GM10266 (cell line): ENCODE results near the gene IGF1R.
"Not testable (repeated sequence)": the region's sequence is repeated elsewhere in the genome, so short reads cannot be mapped to it uniquely, and the experiment has no call there.

ENCODE experiments used
- DNase-seq: peaks from one replicate; pipeline ENCODE4 v3.0.0; 2012; ENCODE audit errors: extremely low spot score
- TF ChIP-seq, protein P1 (sequence below): IDR thresholded peaks from 2 replicates; pipeline ENCODE4 v1.5.1; 2012; ENCODE audit warnings: mild to moderate bottlenecking, low read depth; ENCODE audit not compliant: control insufficient read depth, insufficient read depth; ENCODE audit errors: missing control alignments

Gene IGF1R

DNA sequence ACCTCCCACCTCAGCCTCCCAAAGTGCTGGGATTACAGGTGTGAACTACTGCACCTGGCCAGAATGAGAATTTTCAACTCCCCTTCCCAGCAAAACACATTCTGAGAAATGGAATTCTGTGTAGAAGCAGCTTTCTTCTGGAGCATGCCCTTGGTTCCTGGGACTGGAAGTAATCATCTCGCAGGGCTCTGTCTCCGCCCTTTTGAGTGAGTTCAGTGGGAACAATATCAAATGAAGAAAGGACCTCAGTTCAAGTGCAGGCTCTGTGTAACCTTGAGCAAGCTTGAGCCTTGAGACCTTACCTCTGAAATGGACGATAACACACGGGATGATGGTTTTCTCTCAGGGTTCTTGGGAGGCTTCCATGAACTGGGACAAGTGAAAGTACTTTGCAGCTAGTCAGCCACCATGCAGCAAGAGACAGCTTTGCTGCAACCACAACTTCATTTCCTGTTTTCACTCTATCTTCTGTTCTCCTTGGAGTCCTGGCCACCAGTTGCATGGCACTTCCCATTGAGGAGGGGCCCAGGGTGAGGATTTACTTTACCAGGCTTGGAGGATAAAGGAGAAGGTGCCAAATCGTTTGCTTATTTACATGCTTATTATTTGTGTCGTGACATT is 35.7 kb upstream of the IGF1R start:
- TF ChIP-seq, protein P1, sequence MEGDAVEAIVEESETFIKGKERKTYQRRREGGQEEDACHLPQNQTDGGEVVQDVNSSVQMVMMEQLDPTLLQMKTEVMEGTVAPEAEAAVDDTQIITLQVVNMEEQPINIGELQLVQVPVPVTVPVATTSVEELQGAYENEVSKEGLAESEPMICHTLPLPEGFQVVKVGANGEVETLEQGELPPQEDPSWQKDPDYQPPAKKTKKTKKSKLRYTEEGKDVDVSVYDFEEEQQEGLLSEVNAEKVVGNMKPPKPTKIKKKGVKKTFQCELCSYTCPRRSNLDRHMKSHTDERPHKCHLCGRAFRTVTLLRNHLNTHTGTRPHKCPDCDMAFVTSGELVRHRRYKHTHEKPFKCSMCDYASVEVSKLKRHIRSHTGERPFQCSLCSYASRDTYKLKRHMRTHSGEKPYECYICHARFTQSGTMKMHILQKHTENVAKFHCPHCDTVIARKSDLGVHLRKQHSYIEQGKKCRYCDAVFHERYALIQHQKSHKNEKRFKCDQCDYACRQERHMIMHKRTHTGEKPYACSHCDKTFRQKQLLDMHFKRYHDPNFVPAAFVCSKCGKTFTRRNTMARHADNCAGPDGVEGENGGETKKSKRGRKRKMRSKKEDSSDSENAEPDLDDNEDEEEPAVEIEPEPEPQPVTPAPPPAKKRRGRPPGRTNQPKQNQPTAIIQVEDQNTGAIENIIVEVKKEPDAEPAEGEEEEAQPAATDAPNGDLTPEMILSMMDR, result no peak
- DNase-seq, result no peak

DNA sequence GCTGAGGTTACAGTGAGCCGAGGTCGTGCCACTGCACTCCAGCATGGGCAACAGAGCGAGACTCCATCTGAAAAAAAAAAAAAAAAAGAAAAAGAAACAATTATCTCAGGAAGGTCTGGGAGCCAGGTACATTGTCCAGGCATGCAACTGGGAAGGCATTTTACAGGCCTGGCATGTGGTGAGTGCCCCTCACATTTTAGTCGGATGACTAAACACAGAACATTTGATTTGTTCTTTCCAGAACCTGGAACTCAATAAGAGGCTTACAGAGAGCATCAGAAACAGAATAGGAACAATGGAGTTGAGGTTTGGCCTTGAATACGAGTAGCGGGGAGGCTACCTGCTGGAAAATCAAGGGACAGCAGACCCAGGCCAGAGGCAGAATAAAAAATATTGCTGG is 33.7 kb upstream of the IGF1R start:
- no peak for DNase-seq
- TF ChIP-seq, protein P1, result no peak

DNA sequence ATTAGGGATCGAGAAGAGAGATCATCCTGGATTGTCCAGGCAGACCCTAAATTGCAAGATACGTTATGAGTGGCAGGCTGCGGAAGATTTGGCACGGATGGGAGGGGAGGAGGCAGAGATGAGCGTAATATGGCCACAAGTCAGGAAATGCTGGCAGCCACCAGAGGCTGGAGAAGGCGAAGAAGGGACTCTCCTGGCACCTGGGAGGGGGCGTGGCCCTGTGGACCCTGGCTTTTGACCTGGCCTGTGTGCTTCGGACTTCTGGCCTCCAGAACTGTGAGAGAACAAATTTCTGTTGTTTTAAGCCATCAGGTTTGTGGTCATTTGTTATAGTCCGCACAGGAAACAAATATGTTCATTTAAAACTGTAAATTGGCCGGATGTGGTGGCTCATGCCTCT is 31.9 kb upstream of the IGF1R start:
- TF ChIP-seq, protein P1, result no peak
- DNase-seq, result no peak

DNA sequence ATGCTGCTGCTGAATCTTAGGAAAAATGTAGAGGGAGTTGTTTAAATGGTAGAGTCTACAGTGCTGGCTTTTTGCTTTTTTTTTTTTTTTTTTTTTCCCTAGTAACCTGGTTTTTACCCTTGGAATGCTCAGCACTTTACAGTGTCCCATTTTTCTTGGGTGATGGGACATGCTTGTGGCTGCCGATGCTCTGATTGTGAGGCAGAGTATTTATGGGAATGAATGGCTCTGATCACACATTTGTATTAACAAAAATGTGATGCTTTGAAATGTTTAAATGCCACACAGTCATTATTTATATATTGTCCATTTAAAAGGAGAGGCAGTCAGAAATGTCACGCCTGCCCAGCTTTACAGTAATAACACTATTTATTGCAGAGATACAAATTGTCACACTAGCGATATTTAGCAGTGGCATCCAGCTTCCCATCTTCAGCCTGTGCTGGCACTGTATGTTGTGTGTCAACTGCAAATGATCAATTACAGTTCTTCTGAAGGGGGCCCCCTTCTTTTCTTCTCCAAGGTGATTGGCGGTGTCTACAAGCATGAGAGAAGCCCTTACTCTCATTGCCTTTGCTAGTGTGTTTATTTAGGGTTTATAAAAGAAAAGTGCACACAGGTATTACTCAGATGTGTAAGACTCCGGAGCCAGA is 30.9 kb upstream of the IGF1R start:
- no peak for DNase-seq
- TF ChIP-seq, protein P1, result no peak

DNA sequence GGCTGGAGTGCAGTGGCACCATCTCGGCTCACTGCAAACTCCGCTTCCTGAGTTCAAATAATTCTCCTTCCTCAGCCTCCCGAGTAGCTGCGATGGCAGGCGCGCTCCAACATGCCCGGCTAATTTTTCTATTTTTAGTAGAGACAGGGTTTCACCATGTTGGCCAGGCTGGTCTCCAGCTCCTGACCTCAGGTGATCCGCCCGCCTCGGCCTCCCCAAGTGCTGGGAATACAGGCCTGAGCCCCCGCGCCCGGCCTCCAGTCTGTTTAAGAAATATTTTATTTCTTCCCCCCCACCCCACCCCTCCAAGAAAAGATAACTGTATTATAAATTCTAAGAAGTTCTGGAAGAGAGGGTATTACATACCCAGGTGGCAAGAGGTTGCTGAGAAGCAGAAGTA is 29.8 kb upstream of the IGF1R start:
- not testable (repeated sequence) for DNase-seq

DNA sequence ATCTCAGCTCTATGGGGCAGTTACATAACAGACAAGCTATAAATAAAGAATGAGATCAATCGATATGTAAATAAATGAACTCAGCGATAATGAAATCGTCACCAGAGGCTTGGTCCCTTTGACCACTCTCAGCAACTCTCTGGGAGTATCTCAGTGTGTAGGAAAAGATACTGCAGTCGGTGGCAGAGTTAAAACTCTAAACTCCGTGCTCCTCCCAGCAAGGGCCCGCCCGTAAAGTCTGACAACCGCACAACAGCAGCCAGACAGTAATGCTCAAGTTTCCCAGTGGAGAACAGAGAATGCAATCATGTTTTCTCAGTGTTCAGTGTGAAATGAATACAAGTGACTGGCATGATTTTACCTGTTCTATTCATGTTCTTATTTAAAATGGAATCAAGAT is 28.3 kb upstream of the IGF1R start:
- TF ChIP-seq, protein P1, result no peak
- no peak for DNase-seq

DNA sequence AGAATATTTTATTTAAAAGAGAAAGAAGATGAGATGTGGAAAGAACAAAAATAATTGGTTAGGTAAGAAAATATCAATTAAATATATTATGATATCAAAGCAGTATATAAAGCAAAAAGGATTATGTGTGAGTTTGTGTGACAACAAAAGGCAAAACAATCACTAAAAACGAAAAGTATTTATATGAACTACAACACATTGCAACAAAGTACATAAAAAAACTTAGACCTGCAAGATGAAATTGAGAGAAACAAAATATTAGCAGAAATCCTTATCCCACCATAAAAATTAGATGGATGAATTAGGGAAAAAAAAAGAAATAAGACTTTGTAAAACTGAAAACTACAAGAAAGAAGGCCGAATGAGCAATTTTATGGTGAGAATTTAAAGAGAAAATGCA is 27.3 kb upstream of the IGF1R start:
- TF ChIP-seq, protein P1, result no peak
- no peak for DNase-seq
